H1 (cell line): ENCODE data around the gene CD63. TPM values are rescaled to one million over a fixed set of nuclear protein-coding genes. Genes with fewer than 3 reads are reported as not detected.

Experiments
- CBX5 ChIP-seq: fragments of 300-800, 300-1000 bp; sonication (generic); IDR thresholded peaks from 2 replicates; pipeline ENCODE4 v1.7.1; 2016; ENCODE audit warnings: antibody characterized with exemption, low read length, low read depth
- HDAC6 ChIP-seq: IDR thresholded peaks from one replicate; pipeline ENCODE4 v1.7.1; 2012; ENCODE audit warnings: low read depth, mild to moderate bottlenecking, inconsistent platforms, low read length, moderate library complexity
- POLR2AphosphoS5 ChIP-seq: IDR thresholded peaks from 2 replicates; pipeline ENCODE4 v1.6.1; 2011; ENCODE audit warnings: low read depth, low read length
- RNF2 ChIP-seq: fragments of 200-900, 300-1000 bp; sonication (generic); IDR thresholded peaks from 2 replicates; pipeline ENCODE4 v1.7.1; 2016; ENCODE audit warnings: borderline replicate concordance, low read depth, mild to moderate bottlenecking, antibody characterized with exemption, low read length; ENCODE audit not compliant: poor library complexity, severe bottlenecking; ENCODE audit errors: missing control alignments
- polyA plus RNA-seq, 7 experiments: library from polyadenylated mRNA; depleted of rRNA in 3 of 7; stranded (reverse) in 5 of 7; unstranded in 2 of 7; fragments of >200 nt in 5 of 7; fragments of 200-250 nt in 2 of 7; gene quantifications; 1 replicate in 5 of 7; 2 replicates in 1 of 7; 4 replicates in 1 of 7; pipeline versions ENCODE4 v1.2.1 to v1.2.3, GENCODE V29; 2011 to 2013; ENCODE audit warnings: missing spikeins in 2 of 7, mixed read lengths in 2 of 7
- total RNA-seq: library from RNA; stranded (reverse); fragmentation: NEBNext Ultra II Directional; extraction: Animal tissue kit (Norgen Biotek cat#: 25700); gene quantifications from 2 replicates; pipeline ENCODE4 v1.2.1, GENCODE V29; 2021

The CD63 gene
- total and polyA plus RNA-seq, 2 of the 8 experiments (the other 6 are each of a cell fraction or from before 2014, with no cell fraction given), result 440 to 526 TPM

DNA sequence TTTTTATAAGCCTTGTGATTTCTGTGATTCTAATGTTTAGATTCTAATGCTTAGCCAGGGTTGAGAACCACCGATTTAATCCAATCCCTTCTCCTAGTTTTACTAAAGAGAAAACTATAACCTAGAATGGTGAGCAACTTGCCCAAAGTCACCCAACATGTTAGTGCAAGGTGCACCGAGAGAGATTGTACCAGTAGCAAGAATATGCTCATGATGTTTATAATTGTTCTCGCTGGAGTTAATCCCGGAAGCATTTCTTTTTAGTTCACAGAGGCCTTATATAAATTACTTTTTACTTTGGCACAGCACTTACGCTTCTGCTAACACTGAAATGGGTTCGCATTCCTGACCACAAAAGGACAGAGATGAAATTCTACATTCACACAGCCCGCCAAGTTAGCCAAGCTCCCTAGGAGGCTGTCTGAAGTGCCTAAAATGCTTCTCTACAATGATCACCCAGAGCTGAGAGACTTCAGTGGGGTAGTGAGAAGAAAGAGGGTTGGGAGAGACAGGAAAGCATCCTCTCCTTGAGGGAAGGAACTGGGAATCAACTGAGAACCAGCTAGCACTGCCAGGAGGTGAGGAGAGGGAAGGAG is 13.5 kb downstream of the CD63 start (continued):
- no peak for TF ChIP-seq HDAC6
- no peak for TF ChIP-seq POLR2AphosphoS5
- TF ChIP-seq RNF2, result no peak
- TF ChIP-seq CBX5, result no peak
- TF ChIP-seq, all 59 proteins: peak for 0
